Epidermal melanocyte (primary cell): ENCODE results near the gene HDAC11.
"Not testable (repeated sequence)": the region's sequence is repeated elsewhere in the genome, so short reads cannot be mapped to it uniquely, and the experiment has no call there.

Source experiments
- DNase-seq: peaks from one replicate; pipeline ENCODE4 v3.0.0; 2011; ENCODE audit warnings: low spot score; ENCODE audit not compliant: insufficient read length

HDAC11 gene

GRCh38 chr3:13506680-13507079 is 26.6 kb downstream of the HDAC11 start:
- no peak for DNase-seq

GRCh38 chr3:13507247-13507569 is 27.1 kb downstream of the HDAC11 start:
- no peak for DNase-seq

GRCh38 chr3:13507570-13508339 is 27.6 kb downstream of the HDAC11 start:
- DNase-seq, result no peak

GRCh38 chr3:13508496-13508895 is 28.4 kb downstream of the HDAC11 start:
- no peak for DNase-seq

GRCh38 chr3:13509059-13509815 is 29.1 kb downstream of the HDAC11 start:
- no peak for DNase-seq

GRCh38 chr3:13509816-13510192 is 29.7 kb downstream of the HDAC11 start:
- DNase-seq, result no peak

GRCh38 chr3:13512451-13512850 is 32.3 kb downstream of the HDAC11 start:
- DNase-seq, result no peak

- peak; percentile 66 for DNase-seq
Observed at GRCh38 chr3:13513051-13513912, 33.2 kb downstream of the HDAC11 start.

GRCh38 chr3:13513913-13514517 is 33.9 kb downstream of the HDAC11 start:
- no peak for DNase-seq

GRCh38 chr3:13514639-13515435 is 34.7 kb downstream of the HDAC11 start:
- no peak for DNase-seq

GRCh38 chr3:13515786-13516759 is 36.0 kb downstream of the HDAC11 start:
- DNase-seq, result no peak

- DNase-seq, result no peak
Observed at GRCh38 chr3:13516760-13517135, 36.6 kb downstream of the HDAC11 start.

- no peak for DNase-seq
Observed at GRCh38 chr3:13517253-13517977, 37.3 kb downstream of the HDAC11 start.

GRCh38 chr3:13518516-13518953 is 38.4 kb downstream of the HDAC11 start:
- DNase-seq, result no peak

- DNase-seq, result no peak
Observed at GRCh38 chr3:13519006-13519791, 39.1 kb downstream of the HDAC11 start.

GRCh38 chr3:13520326-13520880 is 40.3 kb downstream of the HDAC11 start:
- DNase-seq, result no peak

GRCh38 chr3:13521309-13521708 is 41.2 kb downstream of the HDAC11 start:
- no peak for DNase-seq

- DNase-seq, result not testable (repeated sequence)
Observed at GRCh38 chr3:13521749-13522148, 41.6 kb downstream of the HDAC11 start.
